HepG2 (cell line): Measurements from ENCODE around the gene HSP90AA1. TPM values are rescaled to one million over a fixed set of nuclear protein-coding genes. Genes with fewer than 3 reads are reported as not detected.

ENCODE experiments used
- ATAC-seq: fragments of 200-7000 bp; cut with Tn5 transposase; 3 replicates; pipeline ENCODE4 v1.9.1; 2020; ENCODE audit warnings: mild to moderate bottlenecking, moderate library complexity
- BruUV-seq: library from RNA; stranded (reverse); fragments of 400-500 nt; replicated peaks from 2 replicates; lab custom pipeline; 2021; lab: Mats Ljungman, UMichigan
- CTCF ChIA-PET: fragments of 300-600 bp; formaldehyde crosslinking; extraction: SDS; loops from one replicate; lab custom pipeline; 2021; ENCODE audit warnings: low total read pairs, inconsistent platforms, low intra/inter-chr PET ratio; lab: Yijun Ruan, JAX
- POLR2A ChIA-PET: fragments of 350-600 bp; sonication (Branson Sonifier 250); formaldehyde crosslinking; loops from one replicate; lab custom pipeline; 2020; ENCODE audit warnings: antibody characterized with exemption, inconsistent platforms; lab: Yijun Ruan, JAX
- DNase-seq: peaks from one replicate; pipeline ENCODE4 v3.0.0-alpha.2; 2015; ENCODE audit warnings: low spot score
- FAIRE-seq: peaks from 3 replicates; lab custom pipeline; 2011; peaks lifted over from hg19 to GRCh38; lab: Jason Lieb, UNC
- H2AFZ ChIP-seq: one replicate; pipeline ENCODE4 v1.6.1; 2011; ENCODE audit warnings: low read length, inconsistent platforms
- H3K27ac ChIP-seq: fragments of 300-600 bp; 3 replicates; pipeline ENCODE4 v1.8.0; 2011; ENCODE audit warnings: mixed run types, mild to moderate bottlenecking, mixed read lengths, low read length, inconsistent platforms; ENCODE audit not compliant: insufficient read depth; ENCODE audit errors: extremely low read length
- H3K27me3 ChIP-seq, 2 experiments: fragments of 200-600 bp in 1 of 2; 2 replicates in 1 of 2; 3 replicates in 1 of 2; pipeline versions ENCODE4 v1.6.0 to v1.8.0; 2011; ENCODE audit warnings: low read length in 2 of 2, mild to moderate bottlenecking in 2 of 2, moderate library complexity in 2 of 2, inconsistent platforms in 1 of 2; ENCODE audit not compliant: insufficient read depth in 2 of 2, control insufficient read depth in 1 of 2
- H3K36me3 ChIP-seq, 2 experiments: fragments of 200-600 bp in 1 of 2; replicated peaks in 1 of 2; 2 replicates in 1 of 2; 3 replicates in 1 of 2; pipeline versions ENCODE4 v1.5.1 to v1.8.0; 2011; ENCODE audit warnings: low read length in 2 of 2, inconsistent platforms in 1 of 2; ENCODE audit not compliant: insufficient read depth in 2 of 2, control insufficient read depth in 1 of 2
- H3K4me1 ChIP-seq: 2 replicates; pipeline ENCODE4 v1.5.1; 2012; ENCODE audit warnings: low read length, inconsistent platforms; ENCODE audit not compliant: insufficient read depth
- H3K4me2 ChIP-seq: 2 replicates; pipeline ENCODE4 v1.6.0; 2011; ENCODE audit warnings: low read depth, low read length, inconsistent platforms
- H3K4me3 ChIP-seq, 3 experiments: fragments of 200-600 bp in 1 of 3; sonication (generic), shearing (Covaris generic) in 1 of 3; replicated peaks in 1 of 3; 2 replicates each; pipeline ENCODE4 v1.5.1; 2011 to 2016; ENCODE audit warnings: low read length in 3 of 3, inconsistent platforms in 2 of 3, low read depth in 2 of 3, mild to moderate bottlenecking in 2 of 3, control low read depth in 1 of 3, mixed read lengths in 1 of 3; ENCODE audit not compliant: insufficient read depth in 1 of 3
- H3K79me2 ChIP-seq: one replicate; pipeline ENCODE4 v1.6.1; 2011; ENCODE audit warnings: low read length, inconsistent platforms; ENCODE audit not compliant: insufficient read depth
- H3K9ac ChIP-seq: 2 replicates; pipeline ENCODE4 v1.6.0; 2011; ENCODE audit warnings: mild to moderate bottlenecking, low read depth, low read length, inconsistent platforms; ENCODE audit not compliant: insufficient read depth
- H3K9me3 ChIP-seq: 2 replicates; pipeline ENCODE4 v1.5.1; 2012; ENCODE audit warnings: mild to moderate bottlenecking, low read length
- H4K20me1 ChIP-seq: 2 replicates; pipeline ENCODE4 v1.6.0; 2011; ENCODE audit warnings: inconsistent platforms, mild to moderate bottlenecking, low read length, moderate library complexity; ENCODE audit not compliant: insufficient read depth
- TMF1 ChIP-seq: sonication (generic); formaldehyde crosslinking; IDR thresholded peaks from 2 replicates; pipeline ENCODE4 v1.8.1; 2022; ENCODE audit warnings: low read depth, missing genetic modification reagents
- ZNF839 ChIP-seq: sonication (generic); formaldehyde crosslinking; IDR thresholded peaks from 2 replicates; pipeline ENCODE4 v1.4.0; 2020; ENCODE audit warnings: missing genetic modification reagents, mild to moderate bottlenecking, borderline replicate concordance
- WGBS: methylation state at CpG from one replicate; pipeline ENCODE4 v1.1.6; 2017; ENCODE audit warnings: low lambda C conversion rate; 5-methylcytosine and 5-hydroxymethylcytosine counted together
- in situ Hi-C: cut with HindIII; loops from 2 replicates; pipeline ENCODE4 v1.10.0; 2017; ENCODE audit warnings: low pct_unique_long_range_greater_than_20kb; ENCODE audit not compliant: extremely low pct_ligation_motif_present
- intact Hi-C: fragments of 100-400 bp; cut with micrococcal nuclease; formaldehyde crosslinking; loops from one replicate; pipeline ENCODE4 v1.10.0; 2022; ENCODE audit not compliant: unreplicated experiment
- polyA plus RNA-seq, 8 experiments: library from polyadenylated mRNA; depleted of rRNA in 3 of 8; stranded (reverse) in 7 of 8; unstranded in 1 of 8; fragments of >200 nt; fragmentation: Illumina TruSeq in 4 of 8; extraction: Trizol in 4 of 8; gene quantifications; 2 replicates each; pipeline versions ENCODE4 v1.2.1 to v1.2.3, GENCODE V29; 2011 to 2016; ENCODE audit warnings: low read depth in 4 of 8, missing spikeins in 1 of 8, mixed read lengths in 1 of 8; ENCODE audit not compliant: insufficient read depth in 1 of 8
- total RNA-seq, 5 experiments: library from RNA; depleted of rRNA; stranded (reverse); fragments of >200 nt; fragmentation: Illumina TruSeq; extraction: Trizol; gene quantifications; 2 replicates each; pipeline ENCODE4 v1.2.3, GENCODE V29; 2016; ENCODE audit warnings: low read depth in 1 of 5
- TF ChIP-seq, protein P1 (sequence below): sonication (generic); formaldehyde crosslinking; IDR thresholded peaks from 2 replicates; pipeline ENCODE4 v1.4.0; 2020; ENCODE audit warnings: missing genetic modification reagents

HSP90AA1 gene
- total and polyA plus RNA-seq, 2 of the 13 experiments (the other 11 are each of a cell fraction or from before 2014, with no cell fraction given) = 262 to 636 TPM

DNA sequence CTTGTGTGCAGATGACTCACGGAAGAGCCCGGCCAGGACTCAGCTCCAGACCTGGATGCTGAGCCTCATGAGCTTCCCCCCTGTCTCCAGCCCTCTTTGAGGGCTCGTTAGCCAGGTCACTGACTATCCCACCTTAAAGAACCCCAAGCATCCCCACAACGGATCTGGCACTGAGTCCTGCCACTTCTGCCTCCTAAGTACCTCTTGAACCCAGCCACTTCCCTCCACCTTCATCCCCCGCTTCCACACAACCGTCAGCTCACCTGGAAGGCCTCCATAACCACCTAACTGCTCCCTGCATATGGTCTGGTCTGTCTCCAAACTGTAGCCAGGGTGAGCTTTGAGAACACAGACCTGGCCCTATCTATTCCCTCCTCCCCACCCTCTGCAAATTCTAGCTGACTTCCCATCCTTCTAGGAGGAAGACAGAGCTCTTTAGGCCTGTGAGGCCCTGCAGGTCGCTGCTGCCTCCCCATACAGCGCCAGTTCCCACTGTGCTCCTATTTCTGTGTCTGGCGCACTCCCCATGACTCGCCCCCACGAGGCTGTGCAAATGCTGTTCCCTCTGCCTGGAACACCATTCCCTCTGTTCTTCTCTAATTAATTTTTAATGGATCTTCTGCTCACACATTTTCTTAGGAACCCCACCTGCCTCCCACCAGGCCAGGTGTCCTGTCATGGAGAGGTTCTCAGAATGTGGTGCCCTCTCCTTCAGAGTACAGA, 2.9 kb upstream of the HSP90AA1 start:
- Histone ChIP-seq H3K27ac (no peak overlapping the region), H3K9me3 (no peaks in the 10 kb centered on the region), H2AFZ (no peak overlapping the region), H3K4me1 (peaks cover 30% of the 10 kb centered on the region)
- no TSS peak for BruUV-seq
- in situ Hi-C loops = loop anchor here (25.0 kb wide), 1 partner anchor 377 kb away; no protein-coding TSS in a partner anchor
- no peak for DNase-seq
- no peak for TF ChIP-seq ZNF839 (CRISPR knock-in tag)
- TF ChIP-seq, protein P1, sequence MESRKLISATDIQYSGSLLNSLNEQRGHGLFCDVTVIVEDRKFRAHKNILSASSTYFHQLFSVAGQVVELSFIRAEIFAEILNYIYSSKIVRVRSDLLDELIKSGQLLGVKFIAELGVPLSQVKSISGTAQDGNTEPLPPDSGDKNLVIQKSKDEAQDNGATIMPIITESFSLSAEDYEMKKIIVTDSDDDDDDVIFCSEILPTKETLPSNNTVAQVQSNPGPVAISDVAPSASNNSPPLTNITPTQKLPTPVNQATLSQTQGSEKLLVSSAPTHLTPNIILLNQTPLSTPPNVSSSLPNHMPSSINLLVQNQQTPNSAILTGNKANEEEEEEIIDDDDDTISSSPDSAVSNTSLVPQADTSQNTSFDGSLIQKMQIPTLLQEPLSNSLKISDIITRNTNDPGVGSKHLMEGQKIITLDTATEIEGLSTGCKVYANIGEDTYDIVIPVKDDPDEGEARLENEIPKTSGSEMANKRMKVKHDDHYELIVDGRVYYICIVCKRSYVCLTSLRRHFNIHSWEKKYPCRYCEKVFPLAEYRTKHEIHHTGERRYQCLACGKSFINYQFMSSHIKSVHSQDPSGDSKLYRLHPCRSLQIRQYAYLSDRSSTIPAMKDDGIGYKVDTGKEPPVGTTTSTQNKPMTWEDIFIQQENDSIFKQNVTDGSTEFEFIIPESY = peak; percentile 86
- TF ChIP-seq TMF1 (CRISPR knock-in tag) = no peak
- TF ChIP-seq, all 625 proteins: peak for 1
- Histone ChIP-seq H3K9ac (no peak overlapping the region), H3K36me3 (peaks cover 3 to 8% of the 10 kb centered on the region in 2 experiments; a peak in 4 of 5 replicates), H4K20me1 (peaks cover 15% of the 10 kb centered on the region), H3K4me3 (no peak overlapping the region), H3K4me2 (no peak overlapping the region), H3K27me3 (peaks cover 2 to 15% of the 10 kb centered on the region in 2 experiments; a peak in 2 of 5 replicates), H3K79me2 (peaks cover 21% of the 10 kb centered on the region)
- ChIA-PET POLR2A (interaction anchor here (1.7 kb wide), 1 partner anchor 15 kb away, joined by 3 read pairs; no protein-coding TSS in a partner anchor), CTCF (interaction anchor here (0.5 kb wide), 1 partner anchor 23 kb away, joined by 3 read pairs; no protein-coding TSS in a partner anchor)
- intact Hi-C loops = no loop called here
- FAIRE-seq = no peak
- ATAC-seq = no peak
- WGBS = 73% methylated on average over 11 of the region's 11 CpGs
